Measurements from ENCODE around the gene KDR. TPM values are rescaled to one million over a fixed set of nuclear protein-coding genes. Genes with fewer than 3 reads are reported as not detected.

The KDR gene
- total and polyA plus RNA-seq, 2 donors (not counting 1 experiment from before 2014, with no cell fraction given) = not detected

DNA sequence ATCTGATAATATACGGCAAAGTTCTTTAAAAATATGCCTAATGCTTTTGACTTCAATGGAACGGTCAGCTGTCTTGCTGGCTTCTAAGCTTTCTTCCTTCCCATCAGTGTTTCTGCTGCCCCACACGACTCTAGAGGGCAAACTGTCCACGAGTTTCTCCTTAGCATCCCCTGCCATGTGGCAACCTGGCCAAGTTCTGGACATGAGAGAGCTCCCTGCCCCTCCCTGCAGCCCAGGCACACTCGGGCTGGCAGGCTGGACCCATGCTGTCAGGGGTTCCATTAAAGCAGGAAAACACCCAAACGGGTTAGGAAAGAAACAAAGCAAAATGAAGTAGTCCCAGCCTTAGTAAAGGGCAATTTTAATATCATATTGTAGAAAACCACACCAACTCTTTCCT lies 38.8 kb downstream of the KDR start:
- H3K79me2 ChIP-seq (ENCODE audit: control insufficient read depth, insufficient read depth, low read length) = no peaks in the 10 kb centered on the region
- 75% methylated on average over 4 of the region's 6 CpGs for WGBS (ENCODE audit: insufficient coverage)
- H3K27me3 ChIP-seq (replicated peaks in 1 of 4; ENCODE audit: control extremely low read depth in 1 of 4, control insufficient read depth in 3 of 4, insufficient read depth in 4 of 4, low read length in 3 of 4) = peaks cover 0 to 3% (median 0%) of the 10 kb centered on the region in 4 experiments
- no peak overlapping the region for H3K4me3 ChIP-seq (ENCODE audit: control extremely low read depth in 1 of 5, extremely low read depth in 1 of 5, insufficient read depth in 1 of 5, low read depth in 2 of 5, low read length in 4 of 5)
- H3K4me2 ChIP-seq (replicated peaks; ENCODE audit: low read depth, low read length, poor library complexity, severe bottlenecking) = no peak overlapping the region
- Mint-ChIP-seq H3K27me3 (peaks cover 7% of the 10 kb centered on the region), H3K27ac (no peak overlapping the region), H3K4me1 (no peaks in the 10 kb centered on the region), H3K9me3 (ENCODE audit: insufficient read depth) (no peaks in the 10 kb centered on the region), H3K4me3 (no peak overlapping the region)
- intact Hi-C loops (cut with micrococcal nuclease) = no loop called here
- CTCF ChIA-PET = no interaction called here
- H3K4me1 ChIP-seq (ENCODE audit: control insufficient read depth in 2 of 2, insufficient read depth in 2 of 2, low read length in 2 of 2) = no peaks in the 10 kb centered on the region
- no peak overlapping the region for H3K9ac ChIP-seq (ENCODE audit: low read length)
- DNase-seq (no peak), ATAC-seq (ENCODE audit: low read depth) (no peak)
- no peak overlapping the region for H2AFZ ChIP-seq (ENCODE audit: insufficient read depth, low read depth, low read length, poor library complexity, severe bottlenecking)
- no peaks in the 10 kb centered on the region for H3K36me3 ChIP-seq (replicated peaks in 1 of 2; ENCODE audit: control extremely low read depth in 1 of 2, control insufficient read depth in 1 of 2, extremely low read depth in 1 of 2, insufficient read depth in 2 of 2, low read length in 1 of 2)
- POLR2A ChIA-PET = no interaction called here
- no peaks in the 10 kb centered on the region for H3K9me3 ChIP-seq (ENCODE audit: control extremely low read depth in 1 of 3, control insufficient read depth in 2 of 3, insufficient read depth in 1 of 3, low read length in 2 of 3)
- H3K27ac ChIP-seq (ENCODE audit: low read length in 2 of 2) = no peak overlapping the region
- TF ChIP-seq, protein P1, sequence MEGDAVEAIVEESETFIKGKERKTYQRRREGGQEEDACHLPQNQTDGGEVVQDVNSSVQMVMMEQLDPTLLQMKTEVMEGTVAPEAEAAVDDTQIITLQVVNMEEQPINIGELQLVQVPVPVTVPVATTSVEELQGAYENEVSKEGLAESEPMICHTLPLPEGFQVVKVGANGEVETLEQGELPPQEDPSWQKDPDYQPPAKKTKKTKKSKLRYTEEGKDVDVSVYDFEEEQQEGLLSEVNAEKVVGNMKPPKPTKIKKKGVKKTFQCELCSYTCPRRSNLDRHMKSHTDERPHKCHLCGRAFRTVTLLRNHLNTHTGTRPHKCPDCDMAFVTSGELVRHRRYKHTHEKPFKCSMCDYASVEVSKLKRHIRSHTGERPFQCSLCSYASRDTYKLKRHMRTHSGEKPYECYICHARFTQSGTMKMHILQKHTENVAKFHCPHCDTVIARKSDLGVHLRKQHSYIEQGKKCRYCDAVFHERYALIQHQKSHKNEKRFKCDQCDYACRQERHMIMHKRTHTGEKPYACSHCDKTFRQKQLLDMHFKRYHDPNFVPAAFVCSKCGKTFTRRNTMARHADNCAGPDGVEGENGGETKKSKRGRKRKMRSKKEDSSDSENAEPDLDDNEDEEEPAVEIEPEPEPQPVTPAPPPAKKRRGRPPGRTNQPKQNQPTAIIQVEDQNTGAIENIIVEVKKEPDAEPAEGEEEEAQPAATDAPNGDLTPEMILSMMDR (IDR thresholded peaks at IDR 0.05) = no peak
- no peak for TF ChIP-seq EZH2 (IDR thresholded peaks at IDR 0.05; ENCODE audit: borderline replicate concordance, insufficient read depth, low read depth, low read length, poor library complexity, severe bottlenecking)
- no peaks in the 10 kb centered on the region for H4K20me1 ChIP-seq (ENCODE audit: control insufficient read depth, insufficient read depth, low read length, poor library complexity, severe bottlenecking)

DNA sequence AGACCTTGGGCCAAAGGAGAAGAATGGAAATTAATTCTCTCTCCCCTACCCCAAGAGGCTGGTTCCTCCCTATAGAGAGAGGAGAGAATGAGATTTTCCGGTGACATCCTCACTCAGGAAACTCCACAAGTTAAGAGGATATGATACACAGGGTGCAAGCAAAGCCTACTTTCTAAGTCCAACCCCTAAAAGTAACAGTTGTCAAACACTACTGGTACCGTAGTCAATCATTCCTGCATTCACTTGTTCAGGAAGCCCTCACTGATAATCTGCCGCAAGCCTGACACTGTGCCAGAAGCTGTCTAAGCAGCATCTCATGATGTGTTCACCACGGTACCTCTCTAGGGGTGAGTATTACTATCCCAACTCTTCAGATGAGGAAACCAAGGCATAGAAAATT lies 41.7 kb downstream of the KDR start:
- H3K4me3 Mint-ChIP-seq = no peak overlapping the region
- Histone ChIP-seq H4K20me1 (ENCODE audit: control insufficient read depth, insufficient read depth, low read length, poor library complexity, severe bottlenecking) (no peaks in the 10 kb centered on the region), H3K9ac (ENCODE audit: low read length) (no peak overlapping the region), H3K4me3 (ENCODE audit: control extremely low read depth in 1 of 5, extremely low read depth in 1 of 5, insufficient read depth in 1 of 5, low read depth in 2 of 5, low read length in 4 of 5) (no peak overlapping the region), H3K79me2 (ENCODE audit: control insufficient read depth, insufficient read depth, low read length) (no peaks in the 10 kb centered on the region), H3K4me1 (ENCODE audit: control insufficient read depth in 2 of 2, insufficient read depth in 2 of 2, low read length in 2 of 2) (no peaks in the 10 kb centered on the region), H3K27ac (ENCODE audit: low read length in 2 of 2) (no peak overlapping the region), H3K9me3 (ENCODE audit: control extremely low read depth in 1 of 3, control insufficient read depth in 2 of 3, insufficient read depth in 1 of 3, low read length in 2 of 3) (no peaks in the 10 kb centered on the region), H3K4me2 (replicated peaks; ENCODE audit: low read depth, low read length, poor library complexity, severe bottlenecking) (no peak overlapping the region), H3K27me3 (replicated peaks in 1 of 4; ENCODE audit: control extremely low read depth in 1 of 4, control insufficient read depth in 3 of 4, insufficient read depth in 4 of 4, low read length in 3 of 4) (peaks cover 0 to 3% (median 0%) of the 10 kb centered on the region in 4 experiments), H2AFZ (ENCODE audit: insufficient read depth, low read depth, low read length, poor library complexity, severe bottlenecking) (no peak overlapping the region), H3K36me3 (replicated peaks in 1 of 2; ENCODE audit: control extremely low read depth in 1 of 2, control insufficient read depth in 1 of 2, extremely low read depth in 1 of 2, insufficient read depth in 2 of 2, low read length in 1 of 2) (no peaks in the 10 kb centered on the region)
- DNase-seq (no peak), ATAC-seq (ENCODE audit: low read depth) (no peak)
- no peaks in the 10 kb centered on the region for H3K9me3 Mint-ChIP-seq (ENCODE audit: insufficient read depth)
- no peak overlapping the region for H3K27ac Mint-ChIP-seq
- intact Hi-C loops (cut with micrococcal nuclease) = no loop called here
- WGBS (ENCODE audit: insufficient coverage) = 84% methylated on average over 2 of the region's 4 CpGs
- CTCF ChIA-PET = no interaction called here
- peaks cover 7% of the 10 kb centered on the region for H3K27me3 Mint-ChIP-seq
- H3K4me1 Mint-ChIP-seq = no peaks in the 10 kb centered on the region
- no peak for TF ChIP-seq EZH2 (IDR thresholded peaks at IDR 0.05; ENCODE audit: borderline replicate concordance, insufficient read depth, low read depth, low read length, poor library complexity, severe bottlenecking)
- TF ChIP-seq, protein P1 (IDR thresholded peaks at IDR 0.05) = no peak
- POLR2A ChIA-PET = no interaction called here

Data from B cell (primary cell).